Endometrium (tissue), 2 donors: ENCODE data around the gene ZNF487.
"Not testable (repeated sequence)": the region's sequence is repeated elsewhere in the genome, so short reads cannot be mapped to it uniquely, and the experiment has no call there.

Experiments
- FAIRE-seq: peaks from 2 replicates; lab custom pipeline; 2012; peaks lifted over from hg19 to GRCh38; lab: Jason Lieb, UNC
- donor health status: control.
- donor health status: control.

Gene ZNF487

DNA sequence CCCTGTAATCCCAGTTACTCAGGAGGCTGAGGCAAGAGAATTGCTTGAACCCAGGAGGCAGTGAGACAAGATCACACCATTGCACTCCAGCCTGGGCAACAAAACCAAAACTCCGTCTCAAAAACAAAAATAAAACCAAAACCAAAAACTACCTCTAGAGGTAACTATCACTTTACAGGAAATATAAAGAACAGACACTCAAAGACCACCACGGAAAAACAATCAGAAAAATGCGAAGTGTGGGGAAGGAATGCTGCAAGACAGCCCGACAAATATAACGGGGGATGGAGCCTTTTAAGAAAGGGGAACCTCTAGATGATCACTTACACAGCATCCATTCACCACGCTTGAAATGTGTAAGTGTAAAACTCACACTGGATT is 32.2 kb upstream of the ZNF487 start:
- no peak for FAIRE-seq

DNA sequence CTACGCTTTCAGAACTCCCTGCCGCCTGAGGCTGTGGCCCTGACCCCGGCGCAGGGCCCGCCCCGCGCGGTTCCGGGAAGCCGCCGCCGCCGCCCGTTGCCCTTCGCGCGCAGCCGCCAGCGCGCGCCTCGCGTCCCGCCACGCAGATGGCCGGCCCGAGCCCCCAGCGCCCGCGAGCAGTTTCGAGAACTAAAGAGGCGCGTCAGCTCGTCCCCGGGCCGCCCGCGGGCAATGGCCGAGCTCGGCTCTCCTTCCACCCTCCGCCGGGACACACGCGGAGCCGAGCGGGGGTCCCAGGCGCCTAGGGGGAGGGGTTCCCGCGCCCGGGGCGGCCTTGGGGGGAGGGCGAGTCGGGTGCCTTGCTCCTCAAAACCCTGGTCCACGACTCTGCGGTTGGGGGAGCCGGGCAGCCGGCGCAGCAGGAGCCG is 29.7 kb upstream of the ZNF487 start:
- no peak for FAIRE-seq

GRCh38 chr10:43407576-43408330 is 29.2 kb upstream of the ZNF487 start:
- peak; percentile 41 for FAIRE-seq

GRCh38 chr10:43408331-43408709 is 28.6 kb upstream of the ZNF487 start:
- no peak for FAIRE-seq

GRCh38 chr10:43408710-43409384 is 28.1 kb upstream of the ZNF487 start, which contains the start of gene HNRNPF:
TSS of gene HNRNPF (minus strand) at chr10:43409186. CDS start at chr10:43387884, 21,302 bp downstream.
- FAIRE-seq, result no peak

GRCh38 chr10:43409385-43410109 is 27.4 kb upstream of the ZNF487 start:
- FAIRE-seq, result no peak

GRCh38 chr10:43410345-43410744 is 26.6 kb upstream of the ZNF487 start:
- FAIRE-seq, result no peak

GRCh38 chr10:43411536-43411935 is 25.4 kb upstream of the ZNF487 start:
- no peak for FAIRE-seq

GRCh38 chr10:43415544-43415943 is 21.4 kb upstream of the ZNF487 start:
- FAIRE-seq, result no peak

DNA sequence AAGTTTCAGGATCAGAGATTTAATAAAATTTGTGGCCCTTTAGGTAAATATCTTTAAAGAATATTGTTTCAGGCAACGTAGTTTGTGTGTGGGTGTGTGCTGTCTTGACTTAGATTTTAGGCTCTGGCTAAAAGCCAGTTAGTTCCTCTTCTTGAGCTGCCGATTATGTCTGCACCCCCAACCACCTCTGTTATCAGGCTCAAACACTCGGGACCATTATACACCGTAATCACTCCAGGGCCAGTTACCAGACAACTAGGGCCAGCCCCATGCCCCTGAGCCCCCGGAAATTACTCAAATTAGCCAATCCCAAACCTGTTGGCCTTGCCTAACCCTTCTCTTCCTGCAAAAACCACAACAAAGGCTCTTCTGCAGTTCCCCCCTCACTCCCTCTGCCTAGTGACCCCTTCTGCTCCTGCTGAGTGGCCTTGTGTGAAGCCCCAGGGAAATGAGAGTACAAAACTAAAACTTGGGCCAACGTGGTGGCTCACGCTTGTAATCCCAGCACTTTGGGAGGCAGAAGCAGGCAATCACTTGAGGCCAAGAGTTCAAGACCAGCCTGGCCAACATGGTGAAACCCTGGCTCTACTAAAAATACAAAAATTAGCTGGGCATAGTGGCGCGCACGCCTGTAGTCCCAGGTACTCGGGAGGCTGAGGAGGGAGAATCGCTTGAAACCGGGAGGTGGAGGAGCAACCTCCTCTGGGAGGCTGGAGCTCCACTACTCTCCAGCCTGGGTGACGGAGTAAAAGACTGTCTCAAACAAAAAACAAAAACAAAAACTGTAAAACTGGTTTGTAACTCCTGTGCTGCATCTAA is 18.8 kb upstream of the ZNF487 start:
- no peak for FAIRE-seq

DNA sequence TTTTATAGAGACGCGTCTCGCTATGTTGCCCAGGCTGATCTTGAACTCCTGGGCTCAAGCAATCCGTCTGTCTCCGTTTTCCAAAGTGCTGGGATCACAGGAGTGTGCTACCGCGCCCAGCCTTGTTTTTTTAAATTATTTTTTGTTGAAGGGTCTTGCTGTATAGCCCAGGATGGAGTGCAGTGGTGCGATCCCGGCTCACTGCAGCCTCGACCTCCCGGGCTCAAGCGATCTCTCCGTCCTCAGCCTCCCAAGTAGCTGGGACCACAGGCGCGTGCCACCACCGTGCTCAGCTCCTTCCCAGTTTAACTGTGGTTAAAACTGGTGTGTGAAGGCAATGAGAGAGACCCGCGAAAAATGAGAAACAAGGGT is 16.9 kb upstream of the ZNF487 start:
- FAIRE-seq, result no peak

- peak; percentile 51 for FAIRE-seq
Measured at GRCh38 chr10:43420369-43421200, 16.3 kb upstream of the ZNF487 start.

DNA sequence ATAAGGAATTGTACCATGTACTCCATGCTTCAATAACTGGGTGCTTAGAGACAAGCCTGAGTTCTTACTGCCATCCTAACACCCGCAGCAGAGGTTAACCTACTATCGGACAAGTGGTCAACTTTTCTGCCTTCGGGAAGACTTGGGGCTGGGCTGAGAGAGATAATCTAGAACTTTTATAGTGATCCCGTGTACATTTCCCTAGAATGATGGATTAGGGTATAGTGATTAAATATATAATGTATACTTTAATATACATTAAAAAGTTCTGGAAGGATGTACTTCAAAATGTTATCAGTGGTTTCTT is 15.8 kb upstream of the ZNF487 start:
- no peak for FAIRE-seq

DNA sequence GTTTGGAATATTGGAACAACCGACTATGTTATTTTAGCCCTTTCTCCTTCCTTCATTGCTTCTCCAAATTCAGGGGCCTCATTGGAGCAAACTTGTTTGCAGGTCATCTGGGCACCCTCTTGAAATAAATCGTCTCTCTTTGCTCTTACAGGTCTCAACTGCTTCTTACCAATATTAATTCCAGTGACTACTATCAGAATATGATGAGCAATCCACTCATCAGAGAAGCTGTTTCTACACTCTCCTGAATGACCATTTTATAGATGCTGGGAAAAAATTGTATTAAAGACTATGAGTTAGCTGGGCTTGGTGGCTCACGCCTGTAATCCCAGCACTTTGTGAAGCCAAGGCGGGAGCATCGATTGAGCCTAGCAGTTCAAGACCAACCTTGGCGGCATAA is 15.4 kb upstream of the ZNF487 start:
- no peak for FAIRE-seq

- FAIRE-seq, result not testable (repeated sequence)
Measured at GRCh38 chr10:43421944-43422343, 15.0 kb upstream of the ZNF487 start.

DNA sequence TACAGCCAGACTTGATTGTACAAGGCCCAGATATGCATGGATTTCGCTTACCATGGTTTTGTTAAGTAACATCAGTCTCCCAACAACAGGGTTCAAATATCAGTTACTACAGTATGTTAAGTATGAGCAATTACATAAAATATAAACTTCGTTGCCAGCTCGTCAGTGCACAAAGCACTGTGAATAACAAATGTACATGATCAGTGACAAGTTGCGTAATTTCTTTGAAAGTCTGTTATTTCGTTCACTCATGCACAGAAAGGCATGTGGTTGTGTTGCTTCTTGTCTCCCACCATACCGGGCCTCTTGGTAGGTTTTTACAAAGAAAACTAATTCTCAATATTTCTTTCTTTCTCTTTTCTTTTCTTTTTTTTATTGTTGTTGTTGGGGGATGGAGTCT is 12.5 kb upstream of the ZNF487 start:
- no peak for FAIRE-seq

- not testable (repeated sequence) for FAIRE-seq
Measured at GRCh38 chr10:43426476-43426875, 10.4 kb upstream of the ZNF487 start.

DNA sequence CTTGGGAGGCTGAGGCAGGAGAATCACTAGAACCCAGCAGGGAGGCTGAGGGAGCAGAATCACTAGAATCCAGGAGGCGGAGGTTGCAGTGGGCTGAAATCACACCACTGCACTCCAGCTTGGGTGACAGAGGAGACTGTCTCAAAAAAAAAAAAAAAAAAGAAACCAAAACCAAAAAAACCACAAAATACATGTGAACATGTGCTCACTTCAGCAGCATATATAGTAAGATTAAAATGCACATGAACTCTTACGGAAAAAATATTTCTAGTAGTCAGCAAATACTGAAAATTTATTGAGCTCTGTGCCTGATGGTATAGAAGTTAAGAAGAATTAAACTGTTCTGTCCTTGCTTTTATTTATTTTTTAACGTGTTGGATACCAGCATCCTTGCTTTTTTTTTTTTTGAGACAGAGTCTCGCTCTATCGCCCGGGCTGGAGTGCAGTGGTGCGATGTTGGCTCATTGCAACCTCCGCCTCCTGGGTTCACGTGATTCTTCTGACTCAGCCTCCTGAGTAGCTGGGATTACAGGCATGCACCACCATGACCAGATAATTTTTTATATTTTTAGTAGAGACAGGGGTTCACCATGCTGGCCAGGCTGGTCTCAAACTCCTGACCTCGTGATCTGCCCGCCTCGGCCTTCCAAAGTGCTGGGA is 9.6 kb upstream of the ZNF487 start:
- FAIRE-seq, result no peak

- no peak for FAIRE-seq
Measured at GRCh38 chr10:43430926-43431663, 5.8 kb upstream of the ZNF487 start.

DNA sequence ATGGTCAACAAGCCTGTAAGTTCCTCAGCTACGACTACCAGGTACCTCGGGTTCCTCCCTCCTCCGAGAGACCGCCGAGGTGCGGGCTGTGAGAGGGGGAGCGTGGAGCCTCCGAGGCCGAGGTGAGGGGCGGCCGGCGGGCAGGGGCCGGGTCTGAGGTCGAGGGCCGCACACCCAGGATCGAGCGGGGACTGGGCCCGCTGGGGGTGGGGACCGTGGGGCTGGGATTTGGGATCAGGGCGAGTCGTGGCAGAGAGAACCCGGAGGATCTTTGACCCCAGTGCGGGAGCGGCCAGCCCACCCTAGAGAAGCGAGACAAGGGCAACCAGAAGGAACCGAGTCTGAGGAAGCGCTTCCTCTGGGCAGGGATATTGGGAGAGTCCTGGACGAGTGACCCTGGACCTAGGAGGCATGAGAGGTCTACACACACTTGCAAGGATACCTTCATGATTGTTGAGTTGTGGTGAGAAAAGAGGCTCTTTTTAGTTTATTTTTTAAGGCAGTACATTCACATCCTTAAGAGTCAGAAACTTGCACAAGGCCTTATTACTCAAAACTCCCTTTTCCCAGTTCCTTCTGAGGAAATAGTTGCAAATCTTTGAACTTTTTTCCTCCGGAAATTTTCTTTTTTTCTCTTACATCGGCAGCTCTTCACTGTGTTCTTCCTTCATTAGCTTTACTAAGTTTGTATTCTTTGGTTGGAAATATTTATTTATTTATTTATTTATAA is 395 bp downstream of the ZNF487 start:
- FAIRE-seq, result no peak
